A549 (cell line): Measurements from ENCODE around the gene RPS4Y1. TPM values are rescaled to one million over a fixed set of nuclear protein-coding genes. Genes with fewer than 3 reads are reported as not detected.

ENCODE experiments used
- ATAC-seq, 2 experiments: fragments of 200-7000 bp in 1 of 2; fragments of >200 bp in 1 of 2; cut with Nextera tagmentation in 1 of 2; cut with Tn5 transposase in 1 of 2; 3 replicates each; pipeline versions ENCODE4 v1.8.0 to v1.9.1; 2018 to 2020; ENCODE audit warnings: mild to moderate bottlenecking in 1 of 2, moderate library complexity in 1 of 2
- CTCF ChIA-PET: fragments of 300-600 bp; sonication (Branson Sonifier 250); formaldehyde crosslinking; extraction: SDS; loops from one replicate; lab custom pipeline; 2021; ENCODE audit warnings: antibody characterized with exemption, inconsistent platforms; lab: Yijun Ruan, JAX
- POLR2A ChIA-PET: fragments of 350-600 bp; formaldehyde crosslinking; extraction: SDS; loops from one replicate; lab custom pipeline; 2021; ENCODE audit warnings: antibody characterized with exemption, inconsistent platforms; lab: Yijun Ruan, JAX
- DNase-seq, 2 experiments: peaks; one replicate each; pipeline versions ENCODE4 v3.0.0 to v3.0.0-alpha.2; 2011 to 2016; ENCODE audit warnings: low read depth in 1 of 2, low spot score in 1 of 2
- FAIRE-seq: peaks from 2 replicates; lab custom pipeline; 2011; peaks lifted over from hg19 to GRCh38; lab: Jason Lieb, UNC
- H3K27ac ChIP-seq, 2 experiments: fragments of >200 bp; sonication (Bioruptor Twin); formaldehyde crosslinking; 3 replicates each; pipeline ENCODE4 v1.5.1; 2016 to 2017
- H3K4me1 ChIP-seq: fragments of >200 bp; sonication (Bioruptor Twin); formaldehyde crosslinking; 3 replicates; pipeline ENCODE4 v1.6.1; 2016
- H3K4me2 ChIP-seq: fragments of >200 bp; sonication (Bioruptor Twin); formaldehyde crosslinking; 3 replicates; pipeline ENCODE4 v1.6.1; 2016
- H3K4me3 ChIP-seq: fragments of >200 bp; sonication (Bioruptor Twin); formaldehyde crosslinking; 3 replicates; pipeline ENCODE4 v1.5.1; 2016
- H3K9me3 ChIP-seq: fragments of >200 bp; sonication (Bioruptor Twin); formaldehyde crosslinking; 3 replicates; pipeline ENCODE4 v1.6.1; 2016
- CBX8 ChIP-seq: fragments of 200-600 bp; sonication (generic); IDR thresholded peaks from 2 replicates; pipeline ENCODE4 v1.6.1; 2016
- CEBPB ChIP-seq, 2 experiments: fragments of >200 bp in 1 of 2; sonication (Bioruptor Twin) in 1 of 2; formaldehyde crosslinking in 1 of 2; IDR thresholded peaks; 2 replicates each; pipeline ENCODE4 v1.6.1; 2012 to 2016
- EHF ChIP-seq: fragments of 250-450 bp; sonication (Bioruptor Pico); IDR thresholded peaks from 2 replicates; pipeline ENCODE4 v1.5.0; 2020; ENCODE audit warnings: mild to moderate bottlenecking
- EHMT2 ChIP-seq: fragments of 200-600 bp; sonication (generic); IDR thresholded peaks from 2 replicates; pipeline ENCODE4 v1.6.1; 2016; ENCODE audit warnings: antibody characterized with exemption, low read depth, mild to moderate bottlenecking, moderate library complexity
- EP300 ChIP-seq, 2 experiments: fragments of >200 bp; sonication (Bioruptor Twin); formaldehyde crosslinking; IDR thresholded peaks; 2 replicates in 1 of 2; 3 replicates in 1 of 2; pipeline ENCODE4 v1.6.1; 2016 to 2017
- FOSB ChIP-seq: fragments of 250-450 bp; sonication (Bioruptor Pico); IDR thresholded peaks from 2 replicates; pipeline ENCODE4 v1.5.0; 2020; ENCODE audit warnings: mild to moderate bottlenecking, moderate library complexity
- GATA3 ChIP-seq: IDR thresholded peaks from 2 replicates; pipeline ENCODE4 v1.6.1; 2012; ENCODE audit warnings: borderline replicate concordance
- HDAC2 ChIP-seq: fragments of 200-600 bp; sonication (generic); IDR thresholded peaks from 2 replicates; pipeline ENCODE4 v1.6.1; 2016
- JUN ChIP-seq, 2 experiments: fragments of >200 bp; sonication (Bioruptor Twin); formaldehyde crosslinking; IDR thresholded peaks; 2 replicates in 1 of 2; 3 replicates in 1 of 2; pipeline ENCODE4 v1.6.1; 2016 to 2017
- KDM5A ChIP-seq: fragments of 200-600 bp; sonication (generic); IDR thresholded peaks from 2 replicates; pipeline ENCODE4 v1.6.1; 2016; ENCODE audit warnings: antibody characterized with exemption, mild to moderate bottlenecking
- MAX ChIP-seq: IDR thresholded peaks from 2 replicates; pipeline ENCODE4 v1.6.1; 2012
- MYC ChIP-seq: IDR thresholded peaks from 2 replicates; pipeline ENCODE4 v1.6.1; 2012; ENCODE audit warnings: mild to moderate bottlenecking, inconsistent platforms, low read length, improper control_type of control experiment, borderline replicate concordance
- PHF8 ChIP-seq: fragments of 200-600 bp; sonication (generic); IDR thresholded peaks from 2 replicates; pipeline ENCODE4 v1.6.1; 2016; ENCODE audit warnings: low read depth, mild to moderate bottlenecking, antibody characterized with exemption, moderate library complexity, borderline replicate concordance
- POLR2A ChIP-seq: IDR thresholded peaks from 2 replicates; pipeline ENCODE4 v1.6.1; 2012; ENCODE audit warnings: mild to moderate bottlenecking, low read length
- RAD21 ChIP-seq, 2 experiments: fragments of >200 bp in 1 of 2; sonication (Bioruptor Twin) in 1 of 2; formaldehyde crosslinking in 1 of 2; IDR thresholded peaks in 1 of 2; conservative IDR thresholded peaks in 1 of 2; 2 replicates in 1 of 2; 3 replicates in 1 of 2; pipeline ENCODE4 v1.6.1; 2012 to 2018; ENCODE audit warnings: inconsistent platforms in 1 of 2
- RFX5 ChIP-seq: fragments of 450-650 bp; IDR thresholded peaks from 2 replicates; pipeline ENCODE4 v1.7.1; 2014; ENCODE audit warnings: antibody characterized with exemption, mild to moderate bottlenecking, moderate library complexity
- ZC3H11A ChIP-seq: fragments of 450-650 bp; IDR thresholded peaks from 2 replicates; pipeline ENCODE4 v1.6.1; 2014; ENCODE audit warnings: antibody characterized with exemption, mild to moderate bottlenecking
- ZNF302 ChIP-seq: fragments of 250-450 bp; sonication (Bioruptor Pico); IDR thresholded peaks from 2 replicates; pipeline ENCODE4 v1.9.0; 2021; ENCODE audit warnings: inconsistent platforms, mild to moderate bottlenecking, moderate library complexity
- ZSCAN20 ChIP-seq: fragments of 250-450 bp; sonication (Bioruptor Pico); IDR thresholded peaks from 2 replicates; pipeline ENCODE4 v1.8.0; 2022; ENCODE audit warnings: mild to moderate bottlenecking, moderate library complexity
- WGBS: methylation state at CpG from one replicate; pipeline ENCODE4 v1.1.6; 2017; ENCODE audit errors: missing lambda C conversion rate; 5-methylcytosine and 5-hydroxymethylcytosine counted together
- polyA plus RNA-seq, 4 experiments: library from polyadenylated mRNA; depleted of rRNA in 3 of 4; stranded (reverse); fragments of >200 nt; fragmentation: RNase III in 1 of 4; extraction: RNeasy Plus Mini Kit Qiagen cat#74134 plus additional on column Dnase treatment in 1 of 4; gene quantifications; 2 replicates in 3 of 4; 3 replicates in 1 of 4; pipeline ENCODE4 v1.2.3, GENCODE V29; 2011 to 2017
- TF ChIP-seq, protein P1 (sequence below): fragments of 150-350 bp; IDR thresholded peaks from 2 replicates; pipeline ENCODE4 v1.6.1; 2014; ENCODE audit warnings: low read depth, mild to moderate bottlenecking, low read length
- TF ChIP-seq, protein P2 (sequence below): fragments of >200 bp; sonication (Bioruptor Twin); formaldehyde crosslinking; IDR thresholded peaks from 3 replicates; pipeline ENCODE4 v1.5.1; 2016

The RPS4Y1 gene
- polyA plus RNA-seq, 2 of the 4 experiments (the other 2 are of a cell fraction), result 233 to 632 TPM

- TF ChIP-seq, protein P1, sequence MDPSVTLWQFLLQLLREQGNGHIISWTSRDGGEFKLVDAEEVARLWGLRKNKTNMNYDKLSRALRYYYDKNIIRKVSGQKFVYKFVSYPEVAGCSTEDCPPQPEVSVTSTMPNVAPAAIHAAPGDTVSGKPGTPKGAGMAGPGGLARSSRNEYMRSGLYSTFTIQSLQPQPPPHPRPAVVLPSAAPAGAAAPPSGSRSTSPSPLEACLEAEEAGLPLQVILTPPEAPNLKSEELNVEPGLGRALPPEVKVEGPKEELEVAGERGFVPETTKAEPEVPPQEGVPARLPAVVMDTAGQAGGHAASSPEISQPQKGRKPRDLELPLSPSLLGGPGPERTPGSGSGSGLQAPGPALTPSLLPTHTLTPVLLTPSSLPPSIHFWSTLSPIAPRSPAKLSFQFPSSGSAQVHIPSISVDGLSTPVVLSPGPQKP, result no peak
- TF ChIP-seq EP300 (IDR thresholded peaks at IDR 0.05) (no peak), MYC (no peak), GATA3 (no peak), ZC3H11A (no peak), EHMT2 (no peak)
Observed at GRCh38 chrY:2848384-2848783, 7.0 kb downstream of the RPS4Y1 start (continued).

DNA sequence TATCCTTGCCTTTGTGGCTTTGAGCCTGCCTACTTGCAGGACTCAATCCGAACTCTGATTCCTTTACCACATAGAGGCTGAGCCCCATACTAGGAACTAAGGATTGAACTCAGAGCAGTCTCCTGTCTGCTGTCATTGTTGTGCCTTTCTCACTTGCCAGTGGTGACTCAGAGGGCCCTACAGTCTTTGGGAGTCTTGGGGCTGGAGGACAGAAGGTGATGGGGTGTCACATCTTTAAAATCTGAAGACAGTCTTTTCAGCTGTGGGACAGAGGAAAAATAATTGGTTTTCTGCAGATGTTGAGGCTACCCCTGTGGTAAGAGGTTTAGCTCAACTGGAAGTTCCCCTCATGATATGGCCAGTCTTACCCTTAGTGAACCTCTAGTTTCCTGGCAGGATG is 8.0 kb downstream of the RPS4Y1 start:
- FAIRE-seq (no peak), DNase-seq (no peak), ATAC-seq (no peak)
- no peak overlapping the region for H3K4me3 ChIP-seq
- WGBS, result 80% methylated on average over 1 of the region's 1 CpG
- no peak overlapping the region for H3K27ac ChIP-seq
- TF ChIP-seq EHF (no peak), CBX8 (no peak), MAX (no peak), ZC3H11A (no peak), ZNF302 (no peak), GATA3 (no peak), ZSCAN20 (CRISPR knock-in tag) (no peak), RFX5 (no peak), HDAC2 (no peak), FOSB (CRISPR knock-in tag) (no peak)
- TF ChIP-seq, protein P2, sequence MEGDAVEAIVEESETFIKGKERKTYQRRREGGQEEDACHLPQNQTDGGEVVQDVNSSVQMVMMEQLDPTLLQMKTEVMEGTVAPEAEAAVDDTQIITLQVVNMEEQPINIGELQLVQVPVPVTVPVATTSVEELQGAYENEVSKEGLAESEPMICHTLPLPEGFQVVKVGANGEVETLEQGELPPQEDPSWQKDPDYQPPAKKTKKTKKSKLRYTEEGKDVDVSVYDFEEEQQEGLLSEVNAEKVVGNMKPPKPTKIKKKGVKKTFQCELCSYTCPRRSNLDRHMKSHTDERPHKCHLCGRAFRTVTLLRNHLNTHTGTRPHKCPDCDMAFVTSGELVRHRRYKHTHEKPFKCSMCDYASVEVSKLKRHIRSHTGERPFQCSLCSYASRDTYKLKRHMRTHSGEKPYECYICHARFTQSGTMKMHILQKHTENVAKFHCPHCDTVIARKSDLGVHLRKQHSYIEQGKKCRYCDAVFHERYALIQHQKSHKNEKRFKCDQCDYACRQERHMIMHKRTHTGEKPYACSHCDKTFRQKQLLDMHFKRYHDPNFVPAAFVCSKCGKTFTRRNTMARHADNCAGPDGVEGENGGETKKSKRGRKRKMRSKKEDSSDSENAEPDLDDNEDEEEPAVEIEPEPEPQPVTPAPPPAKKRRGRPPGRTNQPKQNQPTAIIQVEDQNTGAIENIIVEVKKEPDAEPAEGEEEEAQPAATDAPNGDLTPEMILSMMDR, result no peak
- no peaks in the 10 kb centered on the region for H3K9me3 ChIP-seq
- CTCF ChIA-PET, result no interaction called here
- no peaks in the 10 kb centered on the region for H3K4me1 ChIP-seq
- H3K4me2 ChIP-seq, result no peak overlapping the region
- POLR2A ChIA-PET, result no interaction called here

GRCh38 chrY:2854145-2854774 is 12.9 kb downstream of the RPS4Y1 start:
- DNase-seq (no peak), FAIRE-seq (no peak), ATAC-seq (no peak)
- H3K4me2 ChIP-seq, result no peak overlapping the region
- POLR2A ChIA-PET, result no interaction called here
- CTCF ChIA-PET, result no interaction called here
- no peaks in the 10 kb centered on the region for H3K9me3 ChIP-seq
- 95% methylated on average over 6 of the region's 6 CpGs for WGBS
- H3K4me3 ChIP-seq, result no peak overlapping the region
- H3K4me1 ChIP-seq, result peaks cover 13% of the 10 kb centered on the region; the same call in 2 of the 3 replicates
- no peak for TF ChIP-seq RAD21 (conservative IDR thresholded peaks at IDR 0.05 in 1 of 2, IDR thresholded peaks at IDR 0.05 in 1 of 2)
- no peak for TF ChIP-seq CEBPB (IDR thresholded peaks at IDR 0.05)
- no peak for TF ChIP-seq KDM5A
- no peak for TF ChIP-seq MAX
- TF ChIP-seq, protein P1, result no peak
- TF ChIP-seq POLR2A, result no peak
- no peak for TF ChIP-seq PHF8
- TF ChIP-seq JUN (IDR thresholded peaks at IDR 0.05), result no peak
- no peak overlapping the region for H3K27ac ChIP-seq
